Endothelial cell of umbilical vein (primary cell): ENCODE results near the gene THSD8. TPM values are rescaled to one million over a fixed set of nuclear protein-coding genes. Genes with fewer than 3 reads are reported as not detected.

Source experiments
- BruUV-seq: library from RNA; stranded (reverse); fragments of 400-500 nt; replicated peaks from 2 replicates; lab custom pipeline; 2021; lab: Mats Ljungman, UMichigan
- CTCF ChIA-PET: fragments of 300-600, 350-600 bp; sonication (Branson Sonifier 250); formaldehyde crosslinking; loops from one replicate; lab custom pipeline; 2021; ENCODE audit warnings: antibody characterized with exemption, inconsistent platforms; lab: Charles Lee
- POLR2A ChIA-PET: fragments of 300-600, 350-600 bp; sonication (Branson Sonifier 250); formaldehyde crosslinking; loops from one replicate; lab custom pipeline; 2021; ENCODE audit warnings: antibody characterized with exemption, inconsistent platforms; lab: Charles Lee
- DNase-seq: peaks from one replicate; pipeline ENCODE4 v3.0.0-alpha.2; 2011; ENCODE audit warnings: low read depth, low spot score
- FAIRE-seq: peaks from 2 replicates; lab custom pipeline; 2011; peaks lifted over from hg19 to GRCh38; lab: Jason Lieb, UNC
- H2AFZ ChIP-seq: 2 replicates; pipeline ENCODE4 v1.6.0; 2012; ENCODE audit warnings: low read depth, low read length, control low read depth, inconsistent platforms
- H3K27ac ChIP-seq: 2 replicates; pipeline ENCODE4 v1.5.1; 2011; ENCODE audit warnings: low read depth, mild to moderate bottlenecking, control low read depth, low read length, moderate library complexity; ENCODE audit not compliant: insufficient read depth
- H3K27me3 ChIP-seq, 2 experiments: 2 replicates each; pipeline versions ENCODE4 v1.6.0 to v1.6.1; 2011; ENCODE audit warnings: low read length in 2 of 2, mixed read lengths in 1 of 2; ENCODE audit not compliant: control insufficient read depth in 2 of 2, insufficient read depth in 2 of 2
- H3K36me3 ChIP-seq, 2 experiments: 2 replicates in 1 of 2; 3 replicates in 1 of 2; pipeline ENCODE4 v1.5.1; 2011; ENCODE audit warnings: low read length in 2 of 2, mild to moderate bottlenecking in 1 of 2, moderate library complexity in 1 of 2; ENCODE audit not compliant: control insufficient read depth in 2 of 2, insufficient read depth in 2 of 2; ENCODE audit errors: extremely low read depth in 1 of 2
- H3K4me1 ChIP-seq: 3 replicates; pipeline ENCODE4 v1.5.1; 2011; ENCODE audit warnings: mild to moderate bottlenecking, low read length; ENCODE audit not compliant: control insufficient read depth, insufficient read depth; ENCODE audit errors: extremely low read depth
- H3K4me2 ChIP-seq: 2 replicates; pipeline ENCODE4 v1.6.1; 2011; ENCODE audit warnings: low read length, control low read depth, mixed read lengths; ENCODE audit not compliant: insufficient read depth
- H3K4me3 ChIP-seq, 3 experiments: fragments of 200-600 bp in 1 of 3; sonication (generic), shearing (Covaris generic) in 1 of 3; replicated peaks in 1 of 3; 2 replicates each; pipeline ENCODE4 v1.5.1; 2011 to 2016; ENCODE audit warnings: control low read depth in 3 of 3, low read length in 3 of 3, mild to moderate bottlenecking in 2 of 3, inconsistent platforms in 1 of 3, low read depth in 1 of 3, moderate library complexity in 1 of 3; ENCODE audit not compliant: insufficient read depth in 1 of 3
- H3K79me2 ChIP-seq: 2 replicates; pipeline ENCODE4 v1.6.0; 2012; ENCODE audit warnings: low read length, inconsistent platforms; ENCODE audit not compliant: control insufficient read depth, insufficient read depth
- H3K9ac ChIP-seq: replicated peaks from 2 replicates; pipeline ENCODE3; 2011; ENCODE audit warnings: low read length, control low read depth; ENCODE audit not compliant: insufficient read depth; ENCODE audit errors: extremely low read depth
- H3K9me1 ChIP-seq: replicated peaks from 3 replicates; pipeline ENCODE4 v1.6.0; 2011; ENCODE audit warnings: mild to moderate bottlenecking, low read length; ENCODE audit not compliant: control insufficient read depth, insufficient read depth; ENCODE audit errors: extremely low read depth
- H3K9me3 ChIP-seq: replicated peaks from 2 replicates; pipeline ENCODE4 v1.5.1; 2012; ENCODE audit warnings: low read length, inconsistent platforms; ENCODE audit not compliant: control insufficient read depth, insufficient read depth
- H4K20me1 ChIP-seq: replicated peaks from 2 replicates; pipeline ENCODE3; 2011; ENCODE audit warnings: mild to moderate bottlenecking, low read length; ENCODE audit not compliant: control insufficient read depth, insufficient read depth; ENCODE audit errors: extremely low read depth
- EZH2 ChIP-seq: IDR thresholded peaks from 2 replicates; pipeline ENCODE4 v1.6.1; 2012; ENCODE audit warnings: borderline replicate concordance, low read depth, mild to moderate bottlenecking, moderate library complexity, low read length, inconsistent platforms; ENCODE audit not compliant: severe bottlenecking
- FOS ChIP-seq: IDR thresholded peaks from 2 replicates; pipeline ENCODE4 v1.6.1; 2011; ENCODE audit warnings: mild to moderate bottlenecking, low read length, moderate library complexity, borderline replicate concordance; ENCODE audit not compliant: insufficient read depth
- GATA2 ChIP-seq: IDR thresholded peaks from 2 replicates; pipeline ENCODE4 v1.7.0; 2011; ENCODE audit warnings: low read depth, mild to moderate bottlenecking, moderate library complexity, mixed read lengths, low read length; ENCODE audit not compliant: insufficient read length, insufficient read depth
- JUN ChIP-seq: IDR thresholded peaks from 2 replicates; pipeline ENCODE4 v1.6.1; 2011; ENCODE audit warnings: borderline replicate concordance, low read depth; ENCODE audit not compliant: insufficient read length, insufficient read depth
- MYC ChIP-seq: IDR thresholded peaks from one replicate; pipeline ENCODE4 v1.6.1; 2011; ENCODE audit warnings: mild to moderate bottlenecking, low read depth, low read length
- POLR2A ChIP-seq: IDR thresholded peaks from 2 replicates; pipeline ENCODE4 v1.6.1; 2012; ENCODE audit warnings: low read depth, mild to moderate bottlenecking, control low read depth, low read length
- dilution Hi-C: fragments of 300-500 bp; cut with MboI; formaldehyde crosslinking; loops from one replicate; pipeline ENCODE4 v1.15.0; 2019; ENCODE audit warnings: low sequenced_read_pairs; ENCODE audit not compliant: extremely low pct_ligation_motif_present
- intact Hi-C: fragments of 100-400 bp; cut with micrococcal nuclease; formaldehyde crosslinking; loops from one replicate; pipeline ENCODE4 v1.10.0; 2022
- polyA plus RNA-seq, 4 experiments: library from polyadenylated mRNA; depleted of rRNA in 3 of 4; stranded (reverse) in 3 of 4; unstranded in 1 of 4; fragments of >200 nt; gene quantifications; 2 replicates each; pipeline versions ENCODE4 v1.2.1 to v1.2.3, GENCODE V29; 2011 to 2012; ENCODE audit warnings: missing spikeins in 1 of 4
- total RNA-seq: library from RNA; stranded (reverse); gene quantifications from 2 replicates; pipeline ENCODE4 v1.2.3, GENCODE V29; 2021
- TF ChIP-seq, protein P1 (sequence below): IDR thresholded peaks from 2 replicates; pipeline ENCODE4 v1.6.1; 2011; ENCODE audit not compliant: insufficient read depth, insufficient read length

Gene THSD8
- total and polyA plus RNA-seq, 2 donors (not counting 3 experiments of a cell fraction or from before 2014, with no cell fraction given), result 15.9 TPM; not detected in 1

DNA sequence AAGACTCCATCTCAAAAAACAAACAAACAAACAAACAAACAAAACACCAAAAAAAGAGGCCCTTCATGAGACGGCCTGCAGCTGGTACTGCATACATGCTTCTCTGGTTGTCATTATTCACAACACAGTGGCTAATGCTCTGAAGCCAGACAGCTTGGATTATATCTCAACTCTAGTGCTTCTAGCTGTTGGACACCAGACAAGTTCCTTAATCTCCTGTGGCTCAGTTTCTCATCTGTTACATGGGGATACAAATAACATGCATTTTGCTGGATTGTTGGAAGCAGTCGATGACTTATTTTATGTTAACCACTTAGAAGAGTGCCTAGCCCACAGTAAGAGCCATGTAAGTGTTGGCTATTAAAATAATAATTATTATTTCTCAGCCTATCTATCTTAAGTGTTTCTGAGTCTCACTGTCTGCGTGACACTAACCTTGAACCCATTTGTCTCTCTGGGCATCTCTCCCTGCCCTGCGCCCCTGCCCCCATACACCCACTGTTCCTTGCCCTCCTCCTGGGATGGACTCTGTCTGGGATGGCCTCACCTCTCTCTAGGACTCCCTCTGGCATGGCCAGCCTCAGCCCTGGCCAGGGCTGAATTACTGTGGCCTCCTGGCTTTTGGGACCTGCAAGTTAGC lies 13.7 kb upstream of the THSD8 start:
- intact Hi-C loops (loop anchor here (10.0 kb wide), 1 partner anchor 147 kb away; the partner anchor contains the start of genes CALR and FARSA), dilution Hi-C loops (no loop called here)
- Histone ChIP-seq H3K9me3 (no peaks in the 10 kb centered on the region), H2AFZ (no peak overlapping the region), H3K27ac (peak overlapping the region; percentile 65), H3K9ac (no peak overlapping the region), H3K36me3 (no peaks in the 10 kb centered on the region), H4K20me1 (no peaks in the 10 kb centered on the region), H3K27me3 (no peaks in the 10 kb centered on the region), H3K4me1 (peaks cover 34% of the 10 kb centered on the region), H3K79me2 (peaks cover 14% of the 10 kb centered on the region), H3K4me3 (no peak overlapping the region), H3K4me2 (no peak overlapping the region), H3K9me1 (no peaks in the 10 kb centered on the region)
- DNase-seq, result no peak
- TF ChIP-seq POLR2A (no peak), GATA2 (no peak), JUN (no peak), EZH2 (no peak), MYC (no peak), FOS (no peak)
- TF ChIP-seq, protein P1, sequence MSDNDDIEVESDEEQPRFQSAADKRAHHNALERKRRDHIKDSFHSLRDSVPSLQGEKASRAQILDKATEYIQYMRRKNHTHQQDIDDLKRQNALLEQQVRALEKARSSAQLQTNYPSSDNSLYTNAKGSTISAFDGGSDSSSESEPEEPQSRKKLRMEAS, result no peak
- CTCF ChIA-PET, result interaction anchor here (1.3 to 4.7 kb wide), 5 partner anchors 8 to 28 kb away, joined by 3 to 48 read pairs (median 7); no protein-coding TSS in a partner anchor
- FAIRE-seq, result no peak
- BruUV-seq, result no TSS peak
- POLR2A ChIA-PET, result interaction anchor here (1.4 kb wide), 1 partner anchor 10 kb away, joined by 3 read pairs; no protein-coding TSS in a partner anchor
